ENCODE data around the gene PRKG1.
"Not testable (repeated sequence)": the region's sequence is repeated elsewhere in the genome, so short reads cannot be mapped to it uniquely, and the experiment has no call there.

PRKG1 gene

GRCh38 chr10:51397695-51398094 lies 323.4 kb downstream of the PRKG1 start:
- DNase-seq = peak; percentile 78

GRCh38 chr10:51399840-51400239 lies 325.6 kb downstream of the PRKG1 start:
- no peak for DNase-seq

- no peak for DNase-seq
Measured at GRCh38 chr10:51400392-51401096, 326.3 kb downstream of the PRKG1 start.

- DNase-seq = no peak
Measured at GRCh38 chr10:51403521-51403920, 329.2 kb downstream of the PRKG1 start.

GRCh38 chr10:51405580-51406351 lies 331.5 kb downstream of the PRKG1 start:
- no peak for DNase-seq

- no peak for DNase-seq
Measured at GRCh38 chr10:51406581-51406980, 332.3 kb downstream of the PRKG1 start.

GRCh38 chr10:51416494-51416893 lies 342.2 kb downstream of the PRKG1 start:
- no peak for DNase-seq

- no peak for DNase-seq
Measured at GRCh38 chr10:51419196-51420093, 345.2 kb downstream of the PRKG1 start.

GRCh38 chr10:51421853-51422252 lies 347.6 kb downstream of the PRKG1 start:
- no peak for DNase-seq

- DNase-seq = peak; percentile 69
Measured at GRCh38 chr10:51422311-51423120, 348.2 kb downstream of the PRKG1 start.

- no peak for DNase-seq
Measured at GRCh38 chr10:51423121-51423452, 348.8 kb downstream of the PRKG1 start.

- DNase-seq = no peak
Measured at GRCh38 chr10:51425431-51425830, 351.1 kb downstream of the PRKG1 start.

GRCh38 chr10:51427758-51428157 lies 353.5 kb downstream of the PRKG1 start:
- peak; percentile 37 for DNase-seq

- DNase-seq = no peak
Measured at GRCh38 chr10:51430506-51430905, 356.2 kb downstream of the PRKG1 start.

- no peak for DNase-seq
Measured at GRCh38 chr10:51433949-51434475, 359.7 kb downstream of the PRKG1 start.

GRCh38 chr10:51436805-51437204 lies 362.5 kb downstream of the PRKG1 start:
- DNase-seq = no peak

GRCh38 chr10:51439645-51440044 lies 365.4 kb downstream of the PRKG1 start:
- DNase-seq = no peak

GRCh38 chr10:51445588-51445987 lies 371.3 kb downstream of the PRKG1 start:
- DNase-seq = no peak

GRCh38 chr10:51447119-51447518 lies 372.8 kb downstream of the PRKG1 start:
- no peak for DNase-seq

GRCh38 chr10:51455762-51456161 lies 381.5 kb downstream of the PRKG1 start:
- DNase-seq = not testable (repeated sequence)

GRCh38 chr10:51459476-51459875 lies 385.2 kb downstream of the PRKG1 start:
- DNase-seq = no peak

GRCh38 chr10:51462076-51462779 lies 387.9 kb downstream of the PRKG1 start:
- DNase-seq = peak; percentile 12
